GM23338 (cell line): Measurements from ENCODE around the gene BSCL2. TPM values are rescaled to one million over a fixed set of nuclear protein-coding genes. Genes with fewer than 3 reads are reported as not detected.
"Not testable (repeated sequence)": the region's sequence is repeated elsewhere in the genome, so short reads cannot be mapped to it uniquely, and the experiment has no call there.

Experiments used
- ATAC-seq: fragments of 200-7000 bp; cut with Tn5 transposase; 3 replicates; pipeline ENCODE4 v1.9.1; 2020
- DNase-seq: peaks from one replicate; pipeline ENCODE4 v3.0.0-alpha.2; 2015; ENCODE audit warnings: low spot score
- H2AFZ ChIP-seq: fragments of 200-600 bp; sonication (generic); 2 replicates; pipeline ENCODE4 v1.8.0; 2016; ENCODE audit warnings: antibody characterized with exemption, mild to moderate bottlenecking, moderate library complexity
- H3F3A ChIP-seq: fragments of 200-600 bp; sonication (generic); replicated peaks from 2 replicates; pipeline ENCODE4 v1.8.0; 2017; ENCODE audit warnings: antibody characterized with exemption, mixed run types, low read depth
- H3K27ac ChIP-seq: fragments of 200-600 bp; sonication (generic); 2 replicates; pipeline ENCODE4 v1.6.1; 2016; ENCODE audit warnings: low read depth
- H3K27me3 ChIP-seq: fragments of 200-600 bp; sonication (generic); 2 replicates; pipeline ENCODE4 v1.8.0; 2016; ENCODE audit warnings: mild to moderate bottlenecking, mixed run types, moderate library complexity; ENCODE audit not compliant: insufficient read depth
- H3K36me3 ChIP-seq: fragments of 200-600 bp; sonication (generic); 2 replicates; pipeline ENCODE4 v1.8.0; 2016; ENCODE audit warnings: mild to moderate bottlenecking; ENCODE audit not compliant: insufficient read depth
- H3K4me1 ChIP-seq: fragments of 200-600 bp; sonication (generic); 2 replicates; pipeline ENCODE4 v1.8.0; 2016; ENCODE audit warnings: mild to moderate bottlenecking, moderate library complexity; ENCODE audit not compliant: insufficient read depth
- H3K4me2 ChIP-seq: fragments of 200-600 bp; sonication (generic); 2 replicates; pipeline ENCODE4 v1.7.1; 2017; ENCODE audit warnings: mixed run types
- H3K4me3 ChIP-seq: fragments of 200-600 bp; sonication (generic); 2 replicates; pipeline ENCODE4 v1.6.1; 2016; ENCODE audit warnings: mixed run types
- H3K79me2 ChIP-seq: fragments of 200-600 bp; sonication (generic); replicated peaks from 2 replicates; pipeline ENCODE4 v1.8.0; 2017; ENCODE audit warnings: mild to moderate bottlenecking; ENCODE audit not compliant: insufficient read depth
- H3K9me2 ChIP-seq: fragments of 200-600 bp; sonication (generic); 2 replicates; pipeline ENCODE4 v1.8.0; 2017; ENCODE audit not compliant: insufficient read depth
- H4K20me1 ChIP-seq: fragments of 200-600 bp; sonication (generic); replicated peaks from 2 replicates; pipeline ENCODE4 v1.8.0; 2017; ENCODE audit warnings: mild to moderate bottlenecking; ENCODE audit not compliant: insufficient read depth
- H3K27ac Mint-ChIP-seq: 2 replicates; pipeline ENCODE4 v1.8.0; 2020; ENCODE audit warnings: inconsistent platforms, mild to moderate bottlenecking, moderate library complexity, mixed read lengths
- H3K27me3 Mint-ChIP-seq: 3 replicates; pipeline ENCODE4 v1.8.0; 2022; ENCODE audit warnings: low read depth, mild to moderate bottlenecking, moderate library complexity, mixed read lengths, inconsistent platforms; ENCODE audit not compliant: insufficient read depth, poor library complexity
- H3K36me3 Mint-ChIP-seq: 3 replicates; pipeline ENCODE4 v1.8.0; 2021; ENCODE audit warnings: low read depth, mild to moderate bottlenecking, inconsistent platforms, moderate library complexity, mixed read lengths
- H3K4me1 Mint-ChIP-seq: 3 replicates; pipeline ENCODE4 v1.8.0; 2020; ENCODE audit warnings: mild to moderate bottlenecking, inconsistent platforms, mixed read lengths
- H3K4me3 Mint-ChIP-seq: 3 replicates; pipeline ENCODE4 v1.8.0; 2021; ENCODE audit warnings: moderate library complexity, mild to moderate bottlenecking, inconsistent platforms, mixed read lengths
- H3K9me3 Mint-ChIP-seq: 3 replicates; pipeline ENCODE4 v1.8.0; 2020; ENCODE audit warnings: moderate library complexity, mild to moderate bottlenecking, inconsistent platforms, mixed read lengths
- CREB1 ChIP-seq: fragments of 250-450 bp; sonication (Bioruptor Pico); IDR thresholded peaks from 2 replicates; pipeline ENCODE4 v1.5.0; 2020; ENCODE audit warnings: low read depth, mild to moderate bottlenecking, moderate library complexity
- EZH2phosphoT487 ChIP-seq: fragments of 200-600 bp; sonication (generic); IDR thresholded peaks from one replicate; pipeline ENCODE4 v1.8.1; 2018; ENCODE audit warnings: antibody characterized with exemption; ENCODE audit not compliant: unreplicated experiment
- JUNB ChIP-seq: IDR thresholded peaks from one replicate; pipeline ENCODE4 v1.6.1; 2016; ENCODE audit warnings: antibody characterized with exemption; ENCODE audit not compliant: unreplicated experiment
- NANOG ChIP-seq: IDR thresholded peaks from 2 replicates; pipeline ENCODE4 v1.6.1; 2016; ENCODE audit warnings: antibody characterized with exemption, borderline replicate concordance
- POLR2AphosphoS5 ChIP-seq: IDR thresholded peaks from 2 replicates; pipeline ENCODE4 v1.6.1; 2016; ENCODE audit warnings: antibody characterized with exemption, low read depth
- STAT1 ChIP-seq: IDR thresholded peaks from one replicate; pipeline ENCODE4 v1.6.1; 2016; ENCODE audit warnings: antibody characterized with exemption; ENCODE audit not compliant: unreplicated experiment
- ZNF331 ChIP-seq: fragments of 250-450 bp; sonication (Bioruptor Pico); IDR thresholded peaks from 2 replicates; pipeline ENCODE4 v1.5.0; 2020; ENCODE audit warnings: low read depth, mild to moderate bottlenecking, moderate library complexity
- polyA plus RNA-seq: library from polyadenylated mRNA; unstranded; fragments of >200 nt; fragmentation: Nextera tagmentation; extraction: Ambion mirVana; gene quantifications from 2 replicates; pipeline ENCODE4 v1.2.1, GENCODE V29; 2016
- total RNA-seq: library from RNA; depleted of rRNA; stranded (reverse); fragments of >200 nt; shearing (Covaris generic); gene quantifications from 2 replicates; pipeline ENCODE4 v1.2.3, GENCODE V29; 2014
- TF ChIP-seq, protein P1 (sequence below): fragments of 250-450 bp; sonication (Bioruptor Pico); IDR thresholded peaks from 2 replicates; pipeline ENCODE4 v1.5.0; 2020; ENCODE audit warnings: mild to moderate bottlenecking, moderate library complexity
- TF ChIP-seq, protein P2 (sequence below): IDR thresholded peaks from 2 replicates; pipeline ENCODE4 v1.6.1; 2016; ENCODE audit warnings: antibody characterized with exemption
- TF ChIP-seq, protein P3 (sequence below): IDR thresholded peaks from one replicate; pipeline ENCODE4 v1.6.1; 2018; ENCODE audit warnings: antibody characterized with exemption; ENCODE audit not compliant: unreplicated experiment
- TF ChIP-seq, protein P4 (sequence below), 2 experiments: fragments of 200-600 bp in 1 of 2; sonication (generic) in 1 of 2; conservative IDR thresholded peaks; 2 replicates each; pipeline versions ENCODE4 v1.5.1 to v1.6.1; 2016 to 2017; ENCODE audit warnings: antibody characterized with exemption in 2 of 2, low read depth in 2 of 2, mild to moderate bottlenecking in 2 of 2, moderate library complexity in 1 of 2

BSCL2 gene
- total and polyA plus RNA-seq, 2 experiments from 2014 or later, result 60.2 to 81.7 TPM

GRCh38 chr11:62752177-62752785, 45.1 kb upstream of the BSCL2 start (continued):
- TF ChIP-seq, protein P1, sequence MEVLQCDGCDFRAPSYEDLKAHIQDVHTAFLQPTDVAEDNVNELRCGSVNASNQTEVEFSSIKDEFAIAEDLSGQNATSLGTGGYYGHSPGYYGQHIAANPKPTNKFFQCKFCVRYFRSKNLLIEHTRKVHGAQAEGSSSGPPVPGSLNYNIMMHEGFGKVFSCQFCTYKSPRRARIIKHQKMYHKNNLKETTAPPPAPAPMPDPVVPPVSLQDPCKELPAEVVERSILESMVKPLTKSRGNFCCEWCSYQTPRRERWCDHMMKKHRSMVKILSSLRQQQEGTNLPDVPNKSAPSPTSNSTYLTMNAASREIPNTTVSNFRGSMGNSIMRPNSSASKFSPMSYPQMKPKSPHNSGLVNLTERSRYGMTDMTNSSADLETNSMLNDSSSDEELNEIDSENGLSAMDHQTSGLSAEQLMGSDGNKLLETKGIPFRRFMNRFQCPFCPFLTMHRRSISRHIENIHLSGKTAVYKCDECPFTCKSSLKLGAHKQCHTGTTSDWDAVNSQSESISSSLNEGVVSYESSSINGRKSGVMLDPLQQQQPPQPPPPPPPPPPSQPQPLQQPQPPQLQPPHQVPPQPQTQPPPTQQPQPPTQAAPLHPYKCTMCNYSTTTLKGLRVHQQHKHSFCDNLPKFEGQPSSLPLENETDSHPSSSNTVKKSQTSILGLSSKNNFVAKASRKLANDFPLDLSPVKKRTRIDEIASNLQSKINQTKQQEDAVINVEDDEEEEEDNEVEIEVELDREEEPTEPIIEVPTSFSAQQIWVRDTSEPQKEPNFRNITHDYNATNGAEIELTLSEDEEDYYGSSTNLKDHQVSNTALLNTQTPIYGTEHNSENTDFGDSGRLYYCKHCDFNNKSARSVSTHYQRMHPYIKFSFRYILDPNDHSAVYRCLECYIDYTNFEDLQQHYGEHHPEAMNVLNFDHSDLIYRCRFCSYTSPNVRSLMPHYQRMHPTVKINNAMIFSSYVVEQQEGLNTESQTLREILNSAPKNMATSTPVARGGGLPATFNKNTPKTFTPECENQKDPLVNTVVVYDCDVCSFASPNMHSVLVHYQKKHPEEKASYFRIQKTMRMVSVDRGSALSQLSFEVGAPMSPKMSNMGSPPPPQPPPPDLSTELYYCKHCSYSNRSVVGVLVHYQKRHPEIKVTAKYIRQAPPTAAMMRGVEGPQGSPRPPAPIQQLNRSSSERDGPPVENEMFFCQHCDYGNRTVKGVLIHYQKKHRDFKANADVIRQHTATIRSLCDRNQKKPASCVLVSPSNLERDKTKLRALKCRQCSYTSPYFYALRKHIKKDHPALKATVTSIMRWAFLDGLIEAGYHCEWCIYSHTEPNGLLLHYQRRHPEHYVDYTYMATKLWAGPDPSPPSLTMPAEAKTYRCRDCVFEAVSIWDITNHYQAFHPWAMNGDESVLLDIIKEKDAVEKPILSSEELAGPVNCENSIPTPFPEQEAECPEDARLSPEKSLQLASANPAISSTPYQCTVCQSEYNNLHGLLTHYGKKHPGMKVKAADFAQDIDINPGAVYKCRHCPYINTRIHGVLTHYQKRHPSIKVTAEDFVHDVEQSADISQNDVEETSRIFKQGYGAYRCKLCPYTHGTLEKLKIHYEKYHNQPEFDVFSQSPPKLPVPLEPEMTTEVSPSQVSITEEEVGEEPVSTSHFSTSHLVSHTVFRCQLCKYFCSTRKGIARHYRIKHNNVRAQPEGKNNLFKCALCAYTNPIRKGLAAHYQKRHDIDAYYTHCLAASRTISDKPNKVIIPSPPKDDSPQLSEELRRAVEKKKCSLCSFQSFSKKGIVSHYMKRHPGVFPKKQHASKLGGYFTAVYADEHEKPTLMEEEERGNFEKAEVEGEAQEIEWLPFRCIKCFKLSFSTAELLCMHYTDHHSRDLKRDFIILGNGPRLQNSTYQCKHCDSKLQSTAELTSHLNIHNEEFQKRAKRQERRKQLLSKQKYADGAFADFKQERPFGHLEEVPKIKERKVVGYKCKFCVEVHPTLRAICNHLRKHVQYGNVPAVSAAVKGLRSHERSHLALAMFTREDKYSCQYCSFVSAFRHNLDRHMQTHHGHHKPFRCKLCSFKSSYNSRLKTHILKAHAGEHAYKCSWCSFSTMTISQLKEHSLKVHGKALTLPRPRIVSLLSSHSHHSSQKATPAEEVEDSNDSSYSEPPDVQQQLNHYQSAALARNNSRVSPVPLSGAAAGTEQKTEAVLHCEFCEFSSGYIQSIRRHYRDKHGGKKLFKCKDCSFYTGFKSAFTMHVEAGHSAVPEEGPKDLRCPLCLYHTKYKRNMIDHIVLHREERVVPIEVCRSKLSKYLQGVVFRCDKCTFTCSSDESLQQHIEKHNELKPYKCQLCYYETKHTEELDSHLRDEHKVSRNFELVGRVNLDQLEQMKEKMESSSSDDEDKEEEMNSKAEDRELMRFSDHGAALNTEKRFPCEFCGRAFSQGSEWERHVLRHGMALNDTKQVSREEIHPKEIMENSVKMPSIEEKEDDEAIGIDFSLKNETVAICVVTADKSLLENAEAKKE, result no peak
- no peak for TF ChIP-seq POLR2AphosphoS5
- TF ChIP-seq STAT1, result no peak
- TF ChIP-seq, protein P2, sequence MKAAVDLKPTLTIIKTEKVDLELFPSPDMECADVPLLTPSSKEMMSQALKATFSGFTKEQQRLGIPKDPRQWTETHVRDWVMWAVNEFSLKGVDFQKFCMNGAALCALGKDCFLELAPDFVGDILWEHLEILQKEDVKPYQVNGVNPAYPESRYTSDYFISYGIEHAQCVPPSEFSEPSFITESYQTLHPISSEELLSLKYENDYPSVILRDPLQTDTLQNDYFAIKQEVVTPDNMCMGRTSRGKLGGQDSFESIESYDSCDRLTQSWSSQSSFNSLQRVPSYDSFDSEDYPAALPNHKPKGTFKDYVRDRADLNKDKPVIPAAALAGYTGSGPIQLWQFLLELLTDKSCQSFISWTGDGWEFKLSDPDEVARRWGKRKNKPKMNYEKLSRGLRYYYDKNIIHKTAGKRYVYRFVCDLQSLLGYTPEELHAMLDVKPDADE, result no peak
- TF ChIP-seq JUNB, result no peak
- TF ChIP-seq, protein P3, sequence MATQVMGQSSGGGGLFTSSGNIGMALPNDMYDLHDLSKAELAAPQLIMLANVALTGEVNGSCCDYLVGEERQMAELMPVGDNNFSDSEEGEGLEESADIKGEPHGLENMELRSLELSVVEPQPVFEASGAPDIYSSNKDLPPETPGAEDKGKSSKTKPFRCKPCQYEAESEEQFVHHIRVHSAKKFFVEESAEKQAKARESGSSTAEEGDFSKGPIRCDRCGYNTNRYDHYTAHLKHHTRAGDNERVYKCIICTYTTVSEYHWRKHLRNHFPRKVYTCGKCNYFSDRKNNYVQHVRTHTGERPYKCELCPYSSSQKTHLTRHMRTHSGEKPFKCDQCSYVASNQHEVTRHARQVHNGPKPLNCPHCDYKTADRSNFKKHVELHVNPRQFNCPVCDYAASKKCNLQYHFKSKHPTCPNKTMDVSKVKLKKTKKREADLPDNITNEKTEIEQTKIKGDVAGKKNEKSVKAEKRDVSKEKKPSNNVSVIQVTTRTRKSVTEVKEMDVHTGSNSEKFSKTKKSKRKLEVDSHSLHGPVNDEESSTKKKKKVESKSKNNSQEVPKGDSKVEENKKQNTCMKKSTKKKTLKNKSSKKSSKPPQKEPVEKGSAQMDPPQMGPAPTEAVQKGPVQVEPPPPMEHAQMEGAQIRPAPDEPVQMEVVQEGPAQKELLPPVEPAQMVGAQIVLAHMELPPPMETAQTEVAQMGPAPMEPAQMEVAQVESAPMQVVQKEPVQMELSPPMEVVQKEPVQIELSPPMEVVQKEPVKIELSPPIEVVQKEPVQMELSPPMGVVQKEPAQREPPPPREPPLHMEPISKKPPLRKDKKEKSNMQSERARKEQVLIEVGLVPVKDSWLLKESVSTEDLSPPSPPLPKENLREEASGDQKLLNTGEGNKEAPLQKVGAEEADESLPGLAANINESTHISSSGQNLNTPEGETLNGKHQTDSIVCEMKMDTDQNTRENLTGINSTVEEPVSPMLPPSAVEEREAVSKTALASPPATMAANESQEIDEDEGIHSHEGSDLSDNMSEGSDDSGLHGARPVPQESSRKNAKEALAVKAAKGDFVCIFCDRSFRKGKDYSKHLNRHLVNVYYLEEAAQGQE, result no peak
- TF ChIP-seq ZNF331, result no peak
- TF ChIP-seq EZH2phosphoT487, result no peak
- TF ChIP-seq, protein P4, sequence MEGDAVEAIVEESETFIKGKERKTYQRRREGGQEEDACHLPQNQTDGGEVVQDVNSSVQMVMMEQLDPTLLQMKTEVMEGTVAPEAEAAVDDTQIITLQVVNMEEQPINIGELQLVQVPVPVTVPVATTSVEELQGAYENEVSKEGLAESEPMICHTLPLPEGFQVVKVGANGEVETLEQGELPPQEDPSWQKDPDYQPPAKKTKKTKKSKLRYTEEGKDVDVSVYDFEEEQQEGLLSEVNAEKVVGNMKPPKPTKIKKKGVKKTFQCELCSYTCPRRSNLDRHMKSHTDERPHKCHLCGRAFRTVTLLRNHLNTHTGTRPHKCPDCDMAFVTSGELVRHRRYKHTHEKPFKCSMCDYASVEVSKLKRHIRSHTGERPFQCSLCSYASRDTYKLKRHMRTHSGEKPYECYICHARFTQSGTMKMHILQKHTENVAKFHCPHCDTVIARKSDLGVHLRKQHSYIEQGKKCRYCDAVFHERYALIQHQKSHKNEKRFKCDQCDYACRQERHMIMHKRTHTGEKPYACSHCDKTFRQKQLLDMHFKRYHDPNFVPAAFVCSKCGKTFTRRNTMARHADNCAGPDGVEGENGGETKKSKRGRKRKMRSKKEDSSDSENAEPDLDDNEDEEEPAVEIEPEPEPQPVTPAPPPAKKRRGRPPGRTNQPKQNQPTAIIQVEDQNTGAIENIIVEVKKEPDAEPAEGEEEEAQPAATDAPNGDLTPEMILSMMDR (conservative IDR thresholded peaks at IDR 0.05; ENCODE audit: low read depth in 2 of 2), result no peak
- no peak for TF ChIP-seq CREB1 (CRISPR knock-in tag)
- no peak for TF ChIP-seq NANOG

DNA sequence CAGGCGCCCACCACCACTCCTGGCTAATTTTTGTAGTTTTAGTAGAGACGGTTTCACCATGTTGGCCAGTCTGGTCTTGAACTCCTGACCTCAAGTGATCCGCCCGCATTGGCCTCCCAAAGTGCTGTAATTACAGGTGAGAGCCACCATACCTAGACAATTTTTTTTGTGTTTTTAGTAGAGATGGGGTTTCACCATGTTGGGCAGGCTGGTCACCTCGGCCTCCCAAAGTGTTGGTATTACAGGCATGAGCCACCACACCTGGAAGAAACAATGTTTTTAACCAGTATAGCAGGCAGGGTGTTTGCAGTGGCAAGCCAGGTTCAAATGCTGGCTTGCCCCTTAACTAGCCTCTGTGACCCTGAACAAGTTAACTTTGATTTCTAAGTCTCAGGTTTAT, 42.7 kb upstream of the BSCL2 start:
- H3K9me2 ChIP-seq, H3K4me1 ChIP-seq, H3K4me2 ChIP-seq, H3K27ac Mint-ChIP-seq, H3K4me3 Mint-ChIP-seq, H2AFZ ChIP-seq, DNase-seq, H3K9me3 Mint-ChIP-seq, H3K4me3 ChIP-seq, H3K27me3 ChIP-seq, ATAC-seq: not testable (repeated sequence)
- peaks cover 41% of the 10 kb centered on the region for H3F3A ChIP-seq
- H4K20me1 ChIP-seq, result peaks cover 43% of the 10 kb centered on the region
- H3K27ac ChIP-seq, result peak overlapping the region; percentile 84
- H3K4me1 Mint-ChIP-seq, result peaks cover 10% of the 10 kb centered on the region
- H3K36me3 ChIP-seq, result peaks cover 41% of the 10 kb centered on the region
- H3K79me2 ChIP-seq, result peaks cover 53% of the 10 kb centered on the region
- peaks cover 61% of the 10 kb centered on the region for H3K36me3 Mint-ChIP-seq
- H3K27me3 Mint-ChIP-seq, result peaks cover 19% of the 10 kb centered on the region
